AG04450 (cell line): ENCODE results near the gene SYNE2. TPM values are rescaled to one million over a fixed set of nuclear protein-coding genes. Genes with fewer than 3 reads are reported as not detected.
"Not testable (repeated sequence)": the region's sequence is repeated elsewhere in the genome, so short reads cannot be mapped to it uniquely, and the experiment has no call there.

Experiments used
- CTCF ChIA-PET: fragments of 300-600, 350-600 bp; formaldehyde crosslinking; extraction: SDS; loops from one replicate; lab custom pipeline; 2022; ENCODE audit warnings: antibody characterized with exemption, inconsistent platforms; lab: Charles Lee
- POLR2A ChIA-PET: fragments of 350-600 bp; formaldehyde crosslinking; extraction: SDS; loops from one replicate; lab custom pipeline; 2021; ENCODE audit warnings: antibody characterized with exemption, inconsistent platforms; lab: Yijun Ruan, JAX
- DNase-seq: peaks from one replicate; pipeline ENCODE4 v3.0.0-alpha.2; 2011; ENCODE audit warnings: low read depth, low spot score
- H3K27ac ChIP-seq: one replicate; pipeline ENCODE4 v1.5.1; 2012; ENCODE audit warnings: low read depth, low read length, control low read depth
- H3K27me3 ChIP-seq: one replicate; pipeline ENCODE4 v1.6.0; 2012; ENCODE audit warnings: low read length; ENCODE audit not compliant: control insufficient read depth, insufficient read depth
- H3K4me3 ChIP-seq: 2 replicates; pipeline ENCODE4 v1.5.1; 2011; ENCODE audit warnings: mild to moderate bottlenecking, low read depth, low read length, control low read depth
- H3K9me3 ChIP-seq: 2 replicates; pipeline ENCODE4 v1.5.1; 2012; ENCODE audit warnings: low read length; ENCODE audit not compliant: control insufficient read depth, insufficient read depth
- CTCF ChIP-seq: IDR thresholded peaks from 2 replicates; pipeline ENCODE4 v1.5.1; 2011; ENCODE audit warnings: low read depth, low read length, control low read depth, inconsistent platforms
- polyA plus RNA-seq: library from polyadenylated mRNA; depleted of rRNA; stranded (reverse); fragments of >200 nt; gene quantifications from 2 replicates; pipeline ENCODE4 v1.2.3, GENCODE V29; 2011

The SYNE2 gene
- polyA plus RNA-seq, 1 experiment, result 6.1 TPM

GRCh38 chr14:64208981-64209380 is 356.2 kb downstream of the SYNE2 start:
- ChIA-PET CTCF (interaction anchor here (0.7 kb wide), 1 partner anchor 36 kb away, joined by 7 read pairs; no protein-coding TSS in a partner anchor), POLR2A (interaction anchor here (1.2 kb wide), 1 partner anchor 9 kb away, joined by 3 read pairs; no protein-coding TSS in a partner anchor)
- Histone ChIP-seq H3K9me3 (no peaks in the 10 kb centered on the region; the same call in 1 of the 2 replicates), H3K27me3 (no peaks in the 10 kb centered on the region), H3K27ac (no peak overlapping the region), H3K4me3 (no peak overlapping the region)
- TF ChIP-seq CTCF, result no peak
- no peak for DNase-seq

GRCh38 chr14:64209444-64210131 is 356.8 kb downstream of the SYNE2 start:
- TF ChIP-seq CTCF, result no peak
- no peak overlapping the region for H3K27ac ChIP-seq
- no peak for DNase-seq
- no peaks in the 10 kb centered on the region; the same call in 1 of the 2 replicates for H3K9me3 ChIP-seq
- POLR2A ChIA-PET, result interaction anchor here (0.6 to 1.2 kb wide), 3 partner anchors 9 to 298 kb away, joined by 3 read pairs; no protein-coding TSS in a partner anchor
- CTCF ChIA-PET, result interaction anchor here (0.6 to 1.0 kb wide), 3 partner anchors 36 to 410 kb away, joined by 3 to 7 read pairs (median 4); no protein-coding TSS in a partner anchor
- no peaks in the 10 kb centered on the region for H3K27me3 ChIP-seq
- H3K4me3 ChIP-seq, result no peak overlapping the region

GRCh38 chr14:64210216-64210615 is 357.4 kb downstream of the SYNE2 start:
- no peak for DNase-seq
- Histone ChIP-seq H3K27ac (no peak overlapping the region), H3K27me3 (no peaks in the 10 kb centered on the region), H3K9me3 (no peaks in the 10 kb centered on the region; the same call in 1 of the 2 replicates), H3K4me3 (no peak overlapping the region)
- ChIA-PET POLR2A (interaction anchor here (1.0 to 1.2 kb wide), 2 partner anchors 10 to 22 kb away, joined by 3 read pairs; no protein-coding TSS in a partner anchor), CTCF (interaction anchor here (0.6 to 1.0 kb wide), 2 partner anchors 93 to 411 kb away, joined by 3 to 4 read pairs; no protein-coding TSS in a partner anchor)
- TF ChIP-seq CTCF, result no peak

- DNase-seq, CTCF ChIA-PET, H3K4me3 ChIP-seq, POLR2A ChIA-PET, H3K27ac ChIP-seq, H3K9me3 ChIP-seq, H3K27me3 ChIP-seq: not testable (repeated sequence)
These were observed 358.1 kb downstream of the SYNE2 start for GRCh38 chr14:64210912-64211311.

GRCh38 chr14:64212666-64213065 is 359.9 kb downstream of the SYNE2 start:
- ChIA-PET POLR2A (no interaction called here), CTCF (interaction anchor here (1.4 kb wide), 1 partner anchor 91 kb away, joined by 3 read pairs; no protein-coding TSS in a partner anchor)
- Histone ChIP-seq H3K27ac (no peak overlapping the region), H3K4me3 (no peak overlapping the region), H3K27me3 (no peaks in the 10 kb centered on the region), H3K9me3 (no peaks in the 10 kb centered on the region; the same call in 1 of the 2 replicates)
- no peak for TF ChIP-seq CTCF
- DNase-seq, result no peak
